ENCODE results near the gene ALDH3B1. TPM values are rescaled to one million over a fixed set of nuclear protein-coding genes. Genes with fewer than 3 reads are reported as not detected.

The ALDH3B1 gene
- total RNA-seq, 1 experiment from 2014 or later = 18.3 TPM

GRCh38 chr11:68032003-68032402 lies 21.9 kb downstream of the ALDH3B1 start:
- Histone ChIP-seq H3K4me1 (ENCODE audit: control insufficient read depth, insufficient read depth, low read length) (peaks cover 31% of the 10 kb centered on the region), H3K27me3 (ENCODE audit: control insufficient read depth, insufficient read depth, low read length) (no peaks in the 10 kb centered on the region), H3K27ac (ENCODE audit: low read length) (peak overlapping the region; percentile 98), H3K9me3 (ENCODE audit: control insufficient read depth, insufficient read depth, low read depth, low read length) (no peaks in the 10 kb centered on the region), H3K36me3 (ENCODE audit: control insufficient read depth, insufficient read depth, low read length) (0 out of 2 replicates have a peak, but pooled peaks cover 3% of the 10 kb centered on the region), H3K4me3 (ENCODE audit: low read depth in 2 of 2, low read length in 2 of 2) (peak overlapping the region; percentile 89 to 91; a peak in 2 of 4 replicates)
- intact Hi-C loops (cut with micrococcal nuclease; ENCODE audit: unreplicated experiment) (no loop called here), in situ Hi-C loops (cut with HindIII; ENCODE audit: low pct_unique_long_range_greater_than_20kb, low sequenced_read_pairs) (no loop called here)
- BruUV-seq (replicated peaks) = no TSS peak
- ChIA-PET CTCF (no interaction called here), POLR2A (no interaction called here)
- ATAC-seq (no peak), DNase-seq (ENCODE audit: low read depth, low spot score) (no peak)
- TF ChIP-seq TCF7L2 (IDR thresholded peaks at IDR 0.05; ENCODE audit: low read depth, low read length) (no peak), SIN3A (IDR thresholded peaks at IDR 0.05; ENCODE audit: borderline replicate concordance, insufficient read depth, low read depth, low read length) (no peak), CTCF (IDR thresholded peaks at IDR 0.05) (no peak), POLR2AphosphoS5 (IDR thresholded peaks at IDR 0.05; ENCODE audit: low read depth, low read length) (no peak), REST (IDR thresholded peaks at IDR 0.05; ENCODE audit: insufficient read depth in 1 of 2, low read depth in 2 of 2, low read length in 1 of 2) (no peak)

- ATAC-seq = no peak
- ChIA-PET POLR2A (interaction anchor here (0.7 kb wide), 1 partner anchor 20 kb away, joined by 3 read pairs; no protein-coding TSS in a partner anchor), CTCF (no interaction called here)
- Histone ChIP-seq H3K4me1 (ENCODE audit: control insufficient read depth, insufficient read depth, low read length) (peaks cover 29% of the 10 kb centered on the region), H3K4me3 (ENCODE audit: low read depth in 2 of 2, low read length in 2 of 2) (no peak overlapping the region), H3K27ac (ENCODE audit: low read length) (no peak overlapping the region), H3K9me3 (ENCODE audit: control insufficient read depth, insufficient read depth, low read depth, low read length) (no peaks in the 10 kb centered on the region), H3K27me3 (ENCODE audit: control insufficient read depth, insufficient read depth, low read length) (no peaks in the 10 kb centered on the region), H3K36me3 (ENCODE audit: control insufficient read depth, insufficient read depth, low read length) (0 out of 2 replicates have a peak, but pooled peaks cover 3% of the 10 kb centered on the region)
- no peak for DNase-seq (ENCODE audit: low read depth, low spot score)
- BruUV-seq (replicated peaks) = no TSS peak
- in situ Hi-C loops (cut with HindIII; ENCODE audit: low pct_unique_long_range_greater_than_20kb, low sequenced_read_pairs) = no loop called here
- intact Hi-C loops (cut with micrococcal nuclease; ENCODE audit: unreplicated experiment) = no loop called here
- no peak for TF ChIP-seq CTCF (IDR thresholded peaks at IDR 0.05)
- TF ChIP-seq TCF7L2 (IDR thresholded peaks at IDR 0.05; ENCODE audit: low read depth, low read length) = no peak
- no peak for TF ChIP-seq POLR2AphosphoS5 (IDR thresholded peaks at IDR 0.05; ENCODE audit: low read depth, low read length)
- TF ChIP-seq SIN3A (IDR thresholded peaks at IDR 0.05; ENCODE audit: borderline replicate concordance, insufficient read depth, low read depth, low read length) = no peak
- TF ChIP-seq REST (IDR thresholded peaks at IDR 0.05; ENCODE audit: insufficient read depth in 1 of 2, low read depth in 2 of 2, low read length in 1 of 2) = no peak
Measured at GRCh38 chr11:68032997-68033707, 23.0 kb downstream of the ALDH3B1 start.

Data from Panc1 (cell line).